Measurements from ENCODE around the gene FOXP1.

The FOXP1 gene

DNA sequence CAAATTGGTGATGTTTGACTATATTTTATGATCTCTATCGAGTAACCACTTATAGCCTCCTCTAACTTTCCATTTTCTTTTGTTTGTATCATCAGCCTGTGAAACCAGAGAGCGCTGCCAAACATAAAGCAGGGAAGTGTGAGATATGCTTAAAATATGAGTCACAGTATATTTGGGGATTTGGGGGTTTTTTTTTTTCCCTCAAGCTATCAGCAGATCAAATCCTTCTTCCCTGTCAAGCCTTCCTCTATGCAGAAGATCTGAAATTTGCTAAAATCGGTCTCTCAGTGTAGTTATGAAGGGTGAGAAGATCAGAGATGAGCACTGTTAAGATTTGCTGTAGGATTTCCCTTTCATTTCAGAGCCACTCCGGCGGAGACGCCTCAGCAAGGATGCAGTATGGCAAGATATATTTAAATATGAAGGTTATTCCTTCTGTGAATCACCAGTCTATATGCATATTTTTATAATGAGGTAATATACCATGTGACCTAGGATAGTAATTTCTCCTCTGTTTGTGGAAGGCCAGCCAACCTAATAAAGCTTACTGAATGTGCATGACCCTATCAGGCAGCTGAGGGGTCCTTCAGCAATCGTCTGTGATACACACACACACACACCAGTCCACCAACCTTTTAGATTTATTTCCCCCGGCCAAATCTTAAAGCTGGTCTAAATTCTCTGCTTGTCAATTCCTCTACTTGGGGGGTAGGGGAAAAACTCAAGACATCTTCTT, 474.1 kb downstream of the FOXP1 start:
- TF ChIP-seq, protein P1, sequence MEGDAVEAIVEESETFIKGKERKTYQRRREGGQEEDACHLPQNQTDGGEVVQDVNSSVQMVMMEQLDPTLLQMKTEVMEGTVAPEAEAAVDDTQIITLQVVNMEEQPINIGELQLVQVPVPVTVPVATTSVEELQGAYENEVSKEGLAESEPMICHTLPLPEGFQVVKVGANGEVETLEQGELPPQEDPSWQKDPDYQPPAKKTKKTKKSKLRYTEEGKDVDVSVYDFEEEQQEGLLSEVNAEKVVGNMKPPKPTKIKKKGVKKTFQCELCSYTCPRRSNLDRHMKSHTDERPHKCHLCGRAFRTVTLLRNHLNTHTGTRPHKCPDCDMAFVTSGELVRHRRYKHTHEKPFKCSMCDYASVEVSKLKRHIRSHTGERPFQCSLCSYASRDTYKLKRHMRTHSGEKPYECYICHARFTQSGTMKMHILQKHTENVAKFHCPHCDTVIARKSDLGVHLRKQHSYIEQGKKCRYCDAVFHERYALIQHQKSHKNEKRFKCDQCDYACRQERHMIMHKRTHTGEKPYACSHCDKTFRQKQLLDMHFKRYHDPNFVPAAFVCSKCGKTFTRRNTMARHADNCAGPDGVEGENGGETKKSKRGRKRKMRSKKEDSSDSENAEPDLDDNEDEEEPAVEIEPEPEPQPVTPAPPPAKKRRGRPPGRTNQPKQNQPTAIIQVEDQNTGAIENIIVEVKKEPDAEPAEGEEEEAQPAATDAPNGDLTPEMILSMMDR (IDR thresholded peaks at IDR 0.05; ENCODE audit: low read depth, low read length), result no peak
- Histone ChIP-seq H3K9me3 (ENCODE audit: severe bottlenecking) (no peaks in the 10 kb centered on the region), H3K27ac (no peak overlapping the region), H3K4me3 (ENCODE audit: low read depth, low read length) (no peak overlapping the region), H3K27me3 (ENCODE audit: insufficient read depth, low read depth, severe bottlenecking) (no peaks in the 10 kb centered on the region), H3K36me3 (no peaks in the 10 kb centered on the region)
- DNase-seq, result no peak

DNA sequence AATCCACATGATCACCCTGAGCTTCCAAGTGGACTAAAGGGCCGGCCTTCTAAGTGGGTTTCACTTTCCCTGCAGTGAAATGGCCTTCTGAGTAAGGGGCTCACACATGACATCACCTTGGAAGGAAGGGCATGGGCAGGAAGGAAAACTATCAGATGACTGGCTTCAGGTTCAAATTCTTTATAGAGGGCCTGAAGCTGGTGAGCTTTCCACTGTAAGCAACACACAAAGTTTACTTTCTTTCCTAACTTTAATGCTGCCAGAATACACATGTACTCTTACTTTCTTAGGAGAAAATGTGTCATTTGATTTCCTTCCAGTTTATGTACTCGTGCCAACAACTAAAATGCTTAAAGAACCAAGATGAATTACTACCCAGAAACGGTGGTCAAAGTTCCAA, 475.6 kb downstream of the FOXP1 start:
- Histone ChIP-seq H3K27me3 (ENCODE audit: insufficient read depth, low read depth, severe bottlenecking) (no peaks in the 10 kb centered on the region), H3K4me3 (ENCODE audit: low read depth, low read length) (no peak overlapping the region), H3K9me3 (ENCODE audit: severe bottlenecking) (no peaks in the 10 kb centered on the region), H3K27ac (no peak overlapping the region), H3K36me3 (no peaks in the 10 kb centered on the region)
- TF ChIP-seq, protein P1 (IDR thresholded peaks at IDR 0.05; ENCODE audit: low read depth, low read length), result no peak
- DNase-seq, result no peak

DNA sequence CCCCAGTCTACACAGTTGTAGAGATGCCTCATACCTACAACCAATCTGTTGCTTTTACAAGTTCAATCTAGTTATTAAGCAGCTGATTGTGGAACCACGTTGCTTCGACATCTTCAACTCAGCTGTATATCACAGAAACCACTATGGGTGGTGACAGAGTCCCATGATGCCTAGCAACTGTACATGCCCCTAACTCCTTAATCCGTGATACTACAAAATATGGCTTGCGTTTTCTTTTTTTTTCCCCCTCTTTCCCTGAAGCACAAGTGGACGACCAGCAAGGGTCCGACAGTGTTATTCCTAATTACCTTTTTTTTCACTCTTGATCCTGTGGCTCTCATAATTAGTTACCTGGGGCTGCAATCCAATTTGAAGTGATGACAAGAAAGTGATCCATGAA, 478.6 kb downstream of the FOXP1 start:
- Histone ChIP-seq H3K36me3 (no peaks in the 10 kb centered on the region), H3K27me3 (ENCODE audit: insufficient read depth, low read depth, severe bottlenecking) (no peaks in the 10 kb centered on the region)
- no peak for DNase-seq

DNA sequence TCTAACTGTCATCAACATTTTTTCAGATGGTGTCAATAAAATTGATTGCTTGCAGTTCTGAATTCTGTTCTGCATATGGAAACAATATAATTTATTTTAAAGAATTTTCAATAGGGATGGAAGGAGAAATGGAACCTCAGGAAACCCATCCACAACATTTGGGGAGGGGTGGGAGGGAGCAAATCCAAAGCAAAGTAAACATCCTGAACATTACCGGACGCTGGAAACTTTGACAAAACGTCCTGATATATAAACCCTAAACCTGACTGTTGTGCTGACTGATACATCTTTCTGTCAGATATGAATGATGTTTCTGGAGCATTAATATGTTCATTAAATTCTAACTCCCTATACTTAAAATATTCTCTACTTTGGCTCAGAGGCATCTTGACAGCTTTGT, 479.0 kb downstream of the FOXP1 start:
- TF ChIP-seq, protein P1 (IDR thresholded peaks at IDR 0.05; ENCODE audit: low read depth, low read length), result no peak
- Histone ChIP-seq H3K36me3 (no peaks in the 10 kb centered on the region), H3K27me3 (ENCODE audit: insufficient read depth, low read depth, severe bottlenecking) (no peaks in the 10 kb centered on the region), H3K9me3 (ENCODE audit: severe bottlenecking) (no peaks in the 10 kb centered on the region), H3K4me3 (ENCODE audit: low read depth, low read length) (no peak overlapping the region), H3K27ac (no peak overlapping the region)
- no peak for DNase-seq

More for the DNA sequence above, 478.6 kb downstream of the FOXP1 start:
- Histone ChIP-seq H3K27ac (no peak overlapping the region), H3K9me3 (ENCODE audit: severe bottlenecking) (no peaks in the 10 kb centered on the region), H3K4me3 (ENCODE audit: low read depth, low read length) (no peak overlapping the region)
- TF ChIP-seq, protein P1 (IDR thresholded peaks at IDR 0.05; ENCODE audit: low read depth, low read length), result no peak

DNA sequence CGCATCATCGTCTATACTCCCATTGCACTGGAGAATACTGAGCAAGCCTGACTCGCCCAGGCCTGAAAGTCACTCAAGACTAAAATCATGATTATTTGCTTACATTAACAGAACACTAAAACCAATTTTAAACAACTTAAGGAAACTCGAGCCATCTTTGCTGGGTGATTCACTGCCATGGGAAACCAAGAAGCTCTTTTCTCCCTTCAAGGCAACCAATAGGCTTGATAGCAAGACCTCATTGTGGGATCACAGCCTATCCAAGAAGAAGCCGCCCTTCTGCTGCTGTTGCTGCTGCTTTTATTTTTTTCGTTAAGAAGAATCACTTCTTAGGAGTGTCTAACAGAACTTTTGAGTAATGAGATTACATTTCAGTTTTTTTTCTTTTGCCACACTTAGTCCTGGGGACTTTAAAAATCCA, 479.4 kb downstream of the FOXP1 start:
- DNase-seq, result no peak
- TF ChIP-seq, protein P1 (IDR thresholded peaks at IDR 0.05; ENCODE audit: low read depth, low read length), result no peak
- H3K27me3 ChIP-seq (ENCODE audit: insufficient read depth, low read depth, severe bottlenecking), result no peaks in the 10 kb centered on the region
- H3K9me3 ChIP-seq (ENCODE audit: severe bottlenecking), result no peaks in the 10 kb centered on the region
- no peaks in the 10 kb centered on the region for H3K36me3 ChIP-seq
- H3K4me3 ChIP-seq (ENCODE audit: low read depth, low read length), result no peak overlapping the region
- no peak overlapping the region for H3K27ac ChIP-seq

DNA sequence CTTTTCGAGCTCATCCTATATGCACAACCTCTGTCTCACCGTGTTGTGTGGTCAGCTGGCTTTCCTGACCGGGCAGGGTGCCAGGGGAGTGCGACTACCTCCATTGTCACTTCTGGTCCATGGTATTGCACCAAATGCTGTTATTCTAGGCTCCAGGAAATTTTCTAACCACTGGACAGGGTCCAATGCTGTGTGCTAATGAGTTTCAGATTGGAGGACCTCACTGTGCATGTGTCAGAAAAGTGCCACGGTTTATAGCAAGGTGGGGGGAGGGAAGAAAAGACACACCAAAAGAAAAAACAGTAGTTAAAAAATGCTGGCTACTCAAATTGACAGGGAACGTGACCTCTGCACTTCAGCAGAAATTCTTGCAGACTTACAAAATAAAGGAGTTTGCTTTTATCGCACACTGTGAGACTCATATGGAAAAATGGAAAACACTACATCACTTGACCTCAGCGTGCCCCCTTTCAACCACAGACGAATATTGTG, 480.1 kb downstream of the FOXP1 start:
- Histone ChIP-seq H3K4me3 (ENCODE audit: low read depth, low read length) (no peak overlapping the region), H3K27me3 (ENCODE audit: insufficient read depth, low read depth, severe bottlenecking) (no peaks in the 10 kb centered on the region)

More for the DNA sequence above, 480.1 kb downstream of the FOXP1 start:
- Histone ChIP-seq H3K36me3 (no peaks in the 10 kb centered on the region), H3K27ac (no peak overlapping the region), H3K9me3 (ENCODE audit: severe bottlenecking) (no peaks in the 10 kb centered on the region)
- TF ChIP-seq, protein P1 (IDR thresholded peaks at IDR 0.05; ENCODE audit: low read depth, low read length), result no peak
- DNase-seq, result no peak

All from WERI-Rb-1 (cell line).